ENCODE measurements around the gene ZBTB44. TPM values are rescaled to one million over a fixed set of nuclear protein-coding genes. Genes with fewer than 3 reads are reported as not detected.
"Not testable (repeated sequence)": the region's sequence is repeated elsewhere in the genome, so short reads cannot be mapped to it uniquely, and the experiment has no call there.

Gene ZBTB44
- total RNA-seq, 1 experiment from 2014 or later: 27.5 TPM

- Histone ChIP-seq H3K36me3 (ENCODE audit: low read depth, low read length) (peaks cover 3% of the 10 kb centered on the region; the same call in 1 of the 2 replicates), H3K4me2 (ENCODE audit: low read length) (no peak overlapping the region), H4K20me1 (ENCODE audit: low read length) (no peaks in the 10 kb centered on the region), H3K27ac (ENCODE audit: low read length) (no peak overlapping the region), H3K27me3 (ENCODE audit: low read length) (no peaks in the 10 kb centered on the region), H3K79me2 (ENCODE audit: low read length) (peaks cover 14% of the 10 kb centered on the region; the same call in 1 of the 2 replicates), H2AFZ (ENCODE audit: low read length) (no peak overlapping the region), H3K4me1 (ENCODE audit: insufficient read depth, low read length) (no peaks in the 10 kb centered on the region), H3F3A (ENCODE audit: low read length, unreplicated experiment) (no peaks in the 10 kb centered on the region), H3K4me3 (ENCODE audit: low read length) (no peak overlapping the region), H3K9me2 (replicated peaks; ENCODE audit: low read length) (no peaks in the 10 kb centered on the region), H3K9ac (ENCODE audit: low read length) (no peak overlapping the region), H3K9me3 (ENCODE audit: low read length) (no peaks in the 10 kb centered on the region)
- DNase-seq (no peak), ATAC-seq (no peak)
- BruUV-seq (replicated peaks): no TSS peak
- no peak for TF ChIP-seq CTCF (conservative IDR thresholded peaks at IDR 0.05; ENCODE audit: low read depth, low read length)
- no peak for TF ChIP-seq EZH2phosphoT487 (IDR thresholded peaks at IDR 0.05; ENCODE audit: borderline replicate concordance, low read length)
- TF ChIP-seq EZH2 (IDR thresholded peaks at IDR 0.05; ENCODE audit: low read length, unreplicated experiment): no peak
- intact Hi-C loops (cut with micrococcal nuclease): no loop called here
- POLR2A ChIA-PET (ENCODE audit: unreplicated experiment): no interaction called here
- CTCF ChIA-PET: no interaction called here
Measured at GRCh38 chr11:130282111-130282510, 32.6 kb downstream of the ZBTB44 start.

GRCh38 chr11:130281341-130281740 lies 33.4 kb downstream of the ZBTB44 start:
- intact Hi-C loops (cut with micrococcal nuclease); H4K20me1 ChIP-seq (ENCODE audit: low read length); CTCF ChIA-PET; DNase-seq; H3K27ac ChIP-seq (ENCODE audit: low read length); H3K4me2 ChIP-seq (ENCODE audit: low read length); H3K9ac ChIP-seq (ENCODE audit: low read length); BruUV-seq (replicated peaks); H3K79me2 ChIP-seq (ENCODE audit: low read length); H3F3A ChIP-seq (ENCODE audit: low read length, unreplicated experiment); H3K36me3 ChIP-seq (ENCODE audit: low read depth, low read length); POLR2A ChIA-PET (ENCODE audit: unreplicated experiment); H3K4me1 ChIP-seq (ENCODE audit: insufficient read depth, low read length); H3K9me3 ChIP-seq (ENCODE audit: low read length); H3K4me3 ChIP-seq (ENCODE audit: low read length); H3K27me3 ChIP-seq (ENCODE audit: low read length); ATAC-seq; H3K9me2 ChIP-seq (replicated peaks; ENCODE audit: low read length); H2AFZ ChIP-seq (ENCODE audit: low read length): not testable (repeated sequence)

- no peaks in the 10 kb centered on the region for H3K27me3 ChIP-seq (ENCODE audit: low read length)
- POLR2A ChIA-PET (ENCODE audit: unreplicated experiment): no interaction called here
- no TSS peak for BruUV-seq (replicated peaks)
- H3K9me2 ChIP-seq (replicated peaks; ENCODE audit: low read length): no peaks in the 10 kb centered on the region
- ATAC-seq (no peak), DNase-seq (no peak)
- H3K4me3 ChIP-seq (ENCODE audit: low read length): no peak overlapping the region
- H3K4me2 ChIP-seq (ENCODE audit: low read length): no peak overlapping the region
- no peaks in the 10 kb centered on the region for H3F3A ChIP-seq (ENCODE audit: low read length, unreplicated experiment)
- H3K27ac ChIP-seq (ENCODE audit: low read length): no peak overlapping the region
- CTCF ChIA-PET: no interaction called here
- no peaks in the 10 kb centered on the region for H4K20me1 ChIP-seq (ENCODE audit: low read length)
- H3K36me3 ChIP-seq (ENCODE audit: low read depth, low read length): no peaks in the 10 kb centered on the region
- H3K9ac ChIP-seq (ENCODE audit: low read length): no peak overlapping the region
- intact Hi-C loops (cut with micrococcal nuclease): no loop called here
- no peaks in the 10 kb centered on the region for H3K4me1 ChIP-seq (ENCODE audit: insufficient read depth, low read length)
- no peak overlapping the region for H2AFZ ChIP-seq (ENCODE audit: low read length)
- no peaks in the 10 kb centered on the region for H3K9me3 ChIP-seq (ENCODE audit: low read length)
- 0 out of 2 replicates have a peak, but pooled peaks cover 4% of the 10 kb centered on the region for H3K79me2 ChIP-seq (ENCODE audit: low read length)
- no peak for TF ChIP-seq EZH2phosphoT487 (IDR thresholded peaks at IDR 0.05; ENCODE audit: borderline replicate concordance, low read length)
- no peak for TF ChIP-seq CTCF (conservative IDR thresholded peaks at IDR 0.05; ENCODE audit: low read depth, low read length)
- no peak for TF ChIP-seq EZH2 (IDR thresholded peaks at IDR 0.05; ENCODE audit: low read length, unreplicated experiment)
Measured at GRCh38 chr11:130279989-130280388, 34.7 kb downstream of the ZBTB44 start.

Measured in PC-3 (cell line).